K562 (cell line): ENCODE measurements around the gene ODC1. TPM values are rescaled to one million over a fixed set of nuclear protein-coding genes. Genes with fewer than 3 reads are reported as not detected.

Source experiments
- ARNT ChIP-seq, 2 experiments: fragments of 450-650 bp; IDR thresholded peaks; 2 replicates each; pipeline ENCODE4 v1.6.1; 2016; ENCODE audit warnings: mild to moderate bottlenecking in 1 of 2
- BCOR ChIP-seq: fragments of 450-650 bp; IDR thresholded peaks from 2 replicates; pipeline ENCODE4 v1.6.1; 2016
- CC2D1A ChIP-seq: fragments of 450-650 bp; IDR thresholded peaks from 2 replicates; pipeline ENCODE4 v1.6.1; 2017; ENCODE audit warnings: mild to moderate bottlenecking
- CREB1 ChIP-seq, 2 experiments: sonication (generic) in 1 of 2; formaldehyde crosslinking in 1 of 2; IDR thresholded peaks; 2 replicates each; pipeline versions ENCODE4 v1.6.1 to v1.8.0; 2012 to 2022; ENCODE audit warnings: inconsistent platforms in 1 of 2, mild to moderate bottlenecking in 1 of 2, missing genetic modification reagents in 1 of 2, moderate library complexity in 1 of 2
- ETS1 ChIP-seq: conservative IDR thresholded peaks from 2 replicates; pipeline ENCODE4 v1.6.1; 2011; ENCODE audit warnings: low read depth, mild to moderate bottlenecking, low read length; ENCODE audit not compliant: control insufficient read depth
- GATA2 ChIP-seq: sonication (generic); formaldehyde crosslinking; IDR thresholded peaks from 2 replicates; pipeline ENCODE4 v1.4.0; 2020; ENCODE audit warnings: mild to moderate bottlenecking, missing genetic modification reagents
- JUN ChIP-seq, 2 experiments: sonication (generic) in 1 of 2; formaldehyde crosslinking in 1 of 2; IDR thresholded peaks; 2 replicates each; pipeline versions ENCODE4 v1.6.1 to v1.8.0; 2012 to 2022; ENCODE audit warnings: borderline replicate concordance in 2 of 2, mild to moderate bottlenecking in 2 of 2, improper control_type of control experiment in 1 of 2, low read depth in 1 of 2, low read length in 1 of 2, missing genetic modification reagents in 1 of 2
- KDM2B ChIP-seq: fragments of 250-450 bp; sonication (Bioruptor Pico); IDR thresholded peaks from 2 replicates; pipeline ENCODE4 v1.8.0; 2021; ENCODE audit warnings: mild to moderate bottlenecking, moderate library complexity
- RNF219 ChIP-seq: fragments of 250-450 bp; sonication (Bioruptor Pico); IDR thresholded peaks from 2 replicates; pipeline ENCODE4 v1.5.0; 2022; ENCODE audit warnings: mild to moderate bottlenecking
- SMARCA4 ChIP-seq: fragments of 450-650 bp; IDR thresholded peaks from 2 replicates; pipeline ENCODE4 v1.6.1; 2016
- SMARCE1 ChIP-seq: fragments of 450-650 bp; IDR thresholded peaks from 2 replicates; pipeline ENCODE4 v1.7.1; 2016; ENCODE audit warnings: mild to moderate bottlenecking
- SP2 ChIP-seq: IDR thresholded peaks from 2 replicates; pipeline ENCODE4 v1.6.1; 2011; ENCODE audit warnings: mild to moderate bottlenecking, low read depth, low read length, moderate library complexity; ENCODE audit not compliant: poor library complexity, severe bottlenecking; ENCODE audit errors: extremely low read depth
- ZBTB33 ChIP-seq: sonication (generic); formaldehyde crosslinking; IDR thresholded peaks from 2 replicates; pipeline ENCODE4 v1.8.1; 2023; ENCODE audit warnings: mild to moderate bottlenecking, missing genetic modification reagents
- ZBTB9 ChIP-seq: fragments of 450-650 bp; formaldehyde crosslinking; IDR thresholded peaks from 2 replicates; pipeline ENCODE4 v1.4.0; 2020; ENCODE audit warnings: mild to moderate bottlenecking, moderate library complexity
- ZNF134 ChIP-seq: fragments of 250-450 bp; sonication (Bioruptor Pico); conservative IDR thresholded peaks from 2 replicates; pipeline ENCODE4 v1.4.0; 2020
- ZNF175 ChIP-seq: fragments of 200-800 bp; sonication (Bioruptor generic); IDR thresholded peaks from 2 replicates; pipeline ENCODE4 v1.6.1; 2016; ENCODE audit warnings: low read depth, mild to moderate bottlenecking, missing genetic modification characterization, missing compliant biosample characterization
- polyA plus RNA-seq, 8 experiments: library from polyadenylated mRNA; depleted of rRNA in 4 of 8; stranded (reverse) in 5 of 8; unstranded in 3 of 8; fragments of >200 nt; fragmentation: Nextera tagmentation in 2 of 8; fragmentation: Illumina TruSeq in 1 of 8; extraction: Ambion mirVana in 2 of 8; extraction: Trizol in 1 of 8; gene quantifications; 2 replicates each; pipeline versions ENCODE4 v1.2.1 to v1.2.3, GENCODE V29; 2011 to 2014; ENCODE audit warnings: inconsistent platforms in 1 of 8, missing spikeins in 1 of 8
- total RNA-seq, 7 experiments: library from RNA; depleted of rRNA in 6 of 7; stranded (reverse); fragments of >200 nt in 6 of 7; fragmentation: Illumina TruSeq in 2 of 7; extraction: Trizol in 2 of 7; gene quantifications; 2 replicates each; pipeline versions ENCODE4 v1.2.1 to v1.2.3, GENCODE V29; 2011 to 2021; ENCODE audit warnings: low replicate concordance in 1 of 7
- TF ChIP-seq, protein P1 (sequence below): fragments of 250-450 bp; sonication (Bioruptor Pico); IDR thresholded peaks from 2 replicates; pipeline ENCODE4 v1.4.0; 2020

ODC1 gene
- total and polyA plus RNA-seq, 9 of the 15 experiments (the other 6 are each of a cell fraction or from before 2014, with no cell fraction given), result 142 to 563 (median 457) TPM

DNA sequence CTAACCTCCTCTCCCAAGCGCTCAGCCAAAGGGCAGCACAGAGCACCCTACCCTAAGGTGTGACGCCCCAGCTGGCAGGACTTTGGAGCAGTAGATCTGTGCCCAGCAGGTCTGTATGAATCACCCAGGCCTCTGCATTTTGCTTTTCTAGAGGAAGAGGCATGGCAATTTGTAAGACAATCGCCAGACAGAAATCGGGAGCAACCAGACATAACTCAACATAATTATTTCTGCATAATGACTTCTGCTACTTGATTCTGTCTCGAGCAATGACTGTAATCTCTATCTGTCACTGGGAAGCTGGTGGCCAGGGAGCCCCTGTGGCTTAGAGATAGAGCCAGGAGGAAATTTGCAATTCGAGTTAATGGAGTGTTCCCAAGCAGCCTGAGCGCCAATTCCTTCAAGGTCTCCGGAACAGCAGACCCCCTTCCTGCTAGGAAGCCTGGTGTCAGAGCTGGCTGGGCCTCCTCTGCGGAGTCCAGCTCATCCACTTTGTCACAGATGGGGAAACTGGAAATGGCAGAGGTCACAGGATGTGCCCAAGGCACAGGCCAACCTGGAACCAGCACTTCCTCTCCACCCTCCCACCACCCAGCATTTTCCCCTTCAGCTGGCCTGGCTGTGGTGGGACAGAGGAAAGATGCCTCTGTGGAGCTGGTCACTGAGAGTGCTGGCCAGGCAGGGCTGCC is 55.0 kb downstream of the ODC1 start (continued):
- TF ChIP-seq SP2, result no peak
- TF ChIP-seq CC2D1A, result peak; percentile 88; the same call in 1 of the 2 replicates
- peak; percentile 79 for TF ChIP-seq CREB1 (IDR thresholded peaks at IDR 0.05)
- peak; percentile 59; the same call in 1 of the 2 replicates for TF ChIP-seq CREB1 (CRISPR knock-in tag; IDR thresholded peaks at IDR 0.05)
- TF ChIP-seq RNF219 (CRISPR knock-in tag), result no peak
- peak; percentile 78 for TF ChIP-seq SMARCE1
- TF ChIP-seq ZBTB33 (CRISPR knock-in tag), result 0 out of 2 replicates have a peak, but pooled peaks have one; percentile 16
- TF ChIP-seq BCOR, result peak; percentile 72; the same call in 1 of the 2 replicates
- no peak; the same call in 1 of the 2 replicates for TF ChIP-seq ZBTB9 (CRISPR knock-in tag)
- TF ChIP-seq ETS1, result no peak
- TF ChIP-seq JUN (IDR thresholded peaks at IDR 0.05; ENCODE audit: borderline replicate concordance, low read depth, low read length), result 0 out of 2 replicates have a peak, but pooled peaks have one; percentile 25
- no peak for TF ChIP-seq JUN (CRISPR knock-in tag; IDR thresholded peaks at IDR 0.05; ENCODE audit: borderline replicate concordance)
- TF ChIP-seq KDM2B (CRISPR knock-in tag), result no peak
- peak; percentile 96 for TF ChIP-seq GATA2
- peak in 1 of 2 experiments; percentile 91; a peak in 3 of 4 replicates for TF ChIP-seq ARNT (IDR thresholded peaks at IDR 0.05)
- TF ChIP-seq SMARCA4, result peak; percentile 91
- no peak for TF ChIP-seq ZNF134 (CRISPR knock-in tag)
- TF ChIP-seq, protein P1, sequence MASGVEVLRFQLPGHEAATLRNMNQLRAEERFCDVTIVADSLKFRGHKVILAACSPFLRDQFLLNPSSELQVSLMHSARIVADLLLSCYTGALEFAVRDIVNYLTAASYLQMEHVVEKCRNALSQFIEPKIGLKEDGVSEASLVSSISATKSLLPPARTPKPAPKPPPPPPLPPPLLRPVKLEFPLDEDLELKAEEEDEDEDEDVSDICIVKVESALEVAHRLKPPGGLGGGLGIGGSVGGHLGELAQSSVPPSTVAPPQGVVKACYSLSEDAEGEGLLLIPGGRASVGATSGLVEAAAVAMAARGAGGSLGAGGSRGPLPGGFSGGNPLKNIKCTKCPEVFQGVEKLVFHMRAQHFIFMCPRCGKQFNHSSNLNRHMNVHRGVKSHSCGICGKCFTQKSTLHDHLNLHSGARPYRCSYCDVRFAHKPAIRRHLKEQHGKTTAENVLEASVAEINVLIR (CRISPR knock-in tag), result no peak
- peak; percentile 71 for TF ChIP-seq ZNF175 (CRISPR knock-in tag)
